Hypothalamus (tissue), 51 donors: Measurements from ENCODE around the gene OR7D2.
"Not testable (repeated sequence)": the region's sequence is repeated elsewhere in the genome, so short reads cannot be mapped to it uniquely, and the experiment has no call there.

ENCODE experiments used
- DNase-seq, 51 donors: peaks; one replicate each; lab custom pipeline; 2025; lab: John Stamatoyannopoulos, UW

Gene OR7D2

DNA sequence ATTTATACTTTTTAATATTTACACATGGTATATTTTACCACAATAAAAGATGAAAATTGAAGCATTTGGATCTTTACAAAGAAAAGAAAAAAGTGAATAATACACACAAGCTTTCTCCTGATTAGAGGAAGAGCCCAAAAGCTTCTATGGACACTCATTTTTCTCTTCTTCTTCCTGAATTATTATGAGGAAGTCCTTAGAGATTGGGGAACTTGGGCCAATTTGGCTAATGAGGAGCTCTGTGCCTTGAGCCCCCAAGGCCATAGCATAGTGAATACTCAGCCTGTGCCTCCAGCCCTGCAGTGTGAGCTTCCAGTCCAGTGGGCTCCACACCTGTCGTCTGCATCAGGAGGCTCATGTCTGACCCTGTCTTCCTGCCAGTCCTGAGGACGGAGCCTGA, 19.3 kb downstream of the OR7D2 start:
- DNase-seq, result not testable (repeated sequence)

DNA sequence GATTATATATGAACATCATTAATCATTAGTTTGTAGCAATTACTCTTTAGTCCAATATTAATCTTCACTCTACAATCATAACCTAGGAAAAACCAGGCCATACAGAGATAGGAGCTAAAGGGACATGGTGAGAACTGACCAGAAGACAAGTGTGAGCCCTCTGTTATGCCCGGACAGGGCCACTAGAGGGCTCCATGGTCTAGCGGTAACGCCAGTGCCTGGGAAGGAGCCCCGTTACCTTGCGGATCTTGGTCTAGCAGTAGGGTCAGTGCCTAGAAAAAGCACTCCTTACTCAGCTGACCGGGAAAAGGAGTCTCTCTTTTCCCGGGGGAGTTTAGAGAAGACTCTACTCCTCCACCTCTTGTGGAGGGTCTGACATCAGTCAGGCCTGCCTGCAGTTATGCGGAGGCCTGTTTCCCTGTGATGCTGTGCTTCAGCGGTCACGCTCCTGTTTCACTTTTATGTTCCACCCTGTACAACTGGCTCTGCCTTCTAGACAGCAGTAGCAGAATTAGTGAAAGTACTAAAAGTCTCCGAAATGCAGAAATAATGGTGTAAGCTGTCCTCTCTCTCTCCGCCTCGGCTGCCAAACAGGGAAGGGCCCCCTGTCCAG, 26.8 kb downstream of the OR7D2 start:
- DNase-seq, result peak in 45 of 51 donors; percentile 0 to 75 (median 30)

DNA sequence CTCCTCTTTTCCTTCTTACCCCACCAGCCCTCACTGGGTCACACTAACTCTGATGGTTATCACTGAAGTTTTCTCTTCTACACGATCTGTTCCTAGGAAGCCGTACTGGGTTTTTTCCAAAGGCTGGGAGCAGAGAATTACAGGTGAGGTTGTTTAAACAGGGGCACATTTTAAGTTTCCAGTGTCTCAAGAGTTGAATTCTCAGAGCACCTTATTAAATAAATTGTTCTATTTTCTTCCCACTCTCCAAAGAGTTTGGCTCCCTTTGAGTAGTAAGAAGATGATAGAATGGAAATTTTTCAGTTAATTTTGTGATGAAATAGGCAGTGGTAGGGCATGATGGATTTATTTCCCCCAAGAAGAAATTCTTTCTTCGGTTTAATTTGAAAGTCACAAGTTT, 40.7 kb downstream of the OR7D2 start, which contains the start of gene OR7D4:
TSS of gene OR7D4 (minus strand) at position 101 of the 400 bp plus-strand sequence. CDS start 4,752 bp downstream, outside the sequence.
- DNase-seq, result no peak
